HepG2 (cell line): ENCODE measurements around the gene CNTROB. TPM values are rescaled to one million over a fixed set of nuclear protein-coding genes. Genes with fewer than 3 reads are reported as not detected.
A peak's percentile ranks its signal among the peaks of the same experiment; 100 is the strongest.

Source experiments
- DR1 ChIP-seq: sonication (generic); formaldehyde crosslinking; IDR thresholded peaks from 2 replicates; pipeline ENCODE4 v1.8.0; 2021; ENCODE audit warnings: mild to moderate bottlenecking, missing genetic modification reagents, inconsistent platforms
- IRX3 ChIP-seq: sonication (generic); formaldehyde crosslinking; IDR thresholded peaks from 2 replicates; pipeline ENCODE4 v1.8.1; 2023; ENCODE audit warnings: mild to moderate bottlenecking, low read depth, missing genetic modification reagents, borderline replicate concordance
- MYC ChIP-seq: sonication (generic); formaldehyde crosslinking; IDR thresholded peaks from 2 replicates; pipeline ENCODE4 v1.9.0; 2021; ENCODE audit warnings: missing genetic modification reagents, borderline replicate concordance
- SIN3B ChIP-seq: fragments of 150-350 bp; IDR thresholded peaks from 2 replicates; pipeline ENCODE4 v1.6.1; 2014; ENCODE audit warnings: low read length
- ZIK1 ChIP-seq: sonication (generic); formaldehyde crosslinking; IDR thresholded peaks from 2 replicates; pipeline ENCODE4 v1.5.0; 2020; ENCODE audit warnings: mild to moderate bottlenecking, low read depth, missing genetic modification reagents, borderline replicate concordance
- ZNF12 ChIP-seq: sonication (generic); formaldehyde crosslinking; IDR thresholded peaks from 2 replicates; pipeline ENCODE4 v1.5.0; 2020; ENCODE audit warnings: missing genetic modification reagents
- ZNF333 ChIP-seq: sonication (generic); formaldehyde crosslinking; IDR thresholded peaks from 2 replicates; pipeline ENCODE4 v1.4.0; 2020; ENCODE audit warnings: mild to moderate bottlenecking, missing genetic modification reagents, borderline replicate concordance
- ZNF670 ChIP-seq: sonication (generic); formaldehyde crosslinking; IDR thresholded peaks from 2 replicates; pipeline ENCODE4 v1.8.0; 2022; ENCODE audit warnings: mild to moderate bottlenecking, missing genetic modification reagents, borderline replicate concordance
- polyA plus RNA-seq, 8 experiments: library from polyadenylated mRNA; depleted of rRNA in 3 of 8; stranded (reverse) in 7 of 8; unstranded in 1 of 8; fragments of >200 nt; fragmentation: Illumina TruSeq in 4 of 8; extraction: Trizol in 4 of 8; gene quantifications; 2 replicates each; pipeline versions ENCODE4 v1.2.1 to v1.2.3, GENCODE V29; 2011 to 2016; ENCODE audit warnings: low read depth in 4 of 8, missing spikeins in 1 of 8, mixed read lengths in 1 of 8; ENCODE audit not compliant: insufficient read depth in 1 of 8
- total RNA-seq, 5 experiments: library from RNA; depleted of rRNA; stranded (reverse); fragments of >200 nt; fragmentation: Illumina TruSeq; extraction: Trizol; gene quantifications; 2 replicates each; pipeline ENCODE4 v1.2.3, GENCODE V29; 2016; ENCODE audit warnings: low read depth in 1 of 5
- TF ChIP-seq, protein P1 (sequence below): sonication (generic); formaldehyde crosslinking; IDR thresholded peaks from 2 replicates; pipeline ENCODE4 v1.9.0; 2021; ENCODE audit warnings: mild to moderate bottlenecking, missing genetic modification reagents
- TF ChIP-seq, protein P2 (sequence below): IDR thresholded peaks from 2 replicates; pipeline ENCODE4 v1.6.1; 2016; ENCODE audit warnings: mild to moderate bottlenecking
- TF ChIP-seq, protein P3 (sequence below): sonication (generic); formaldehyde crosslinking; IDR thresholded peaks from 2 replicates; pipeline ENCODE4 v1.5.0; 2020; ENCODE audit warnings: mild to moderate bottlenecking, missing genetic modification reagents
- TF ChIP-seq, protein P4 (sequence below): sonication (generic); formaldehyde crosslinking; IDR thresholded peaks from 2 replicates; pipeline ENCODE4 v1.5.0; 2020; ENCODE audit warnings: missing genetic modification reagents, mild to moderate bottlenecking, borderline replicate concordance
- TF ChIP-seq, protein P5 (sequence below): sonication (generic); formaldehyde crosslinking; IDR thresholded peaks from 2 replicates; pipeline ENCODE4 v1.5.1; 2020; ENCODE audit warnings: missing genetic modification reagents, mild to moderate bottlenecking, borderline replicate concordance

CNTROB gene
- total and polyA plus RNA-seq, 2 of the 13 experiments (the other 11 are each of a cell fraction or from before 2014, with no cell fraction given) = 21.2 to 24.1 TPM

DNA sequence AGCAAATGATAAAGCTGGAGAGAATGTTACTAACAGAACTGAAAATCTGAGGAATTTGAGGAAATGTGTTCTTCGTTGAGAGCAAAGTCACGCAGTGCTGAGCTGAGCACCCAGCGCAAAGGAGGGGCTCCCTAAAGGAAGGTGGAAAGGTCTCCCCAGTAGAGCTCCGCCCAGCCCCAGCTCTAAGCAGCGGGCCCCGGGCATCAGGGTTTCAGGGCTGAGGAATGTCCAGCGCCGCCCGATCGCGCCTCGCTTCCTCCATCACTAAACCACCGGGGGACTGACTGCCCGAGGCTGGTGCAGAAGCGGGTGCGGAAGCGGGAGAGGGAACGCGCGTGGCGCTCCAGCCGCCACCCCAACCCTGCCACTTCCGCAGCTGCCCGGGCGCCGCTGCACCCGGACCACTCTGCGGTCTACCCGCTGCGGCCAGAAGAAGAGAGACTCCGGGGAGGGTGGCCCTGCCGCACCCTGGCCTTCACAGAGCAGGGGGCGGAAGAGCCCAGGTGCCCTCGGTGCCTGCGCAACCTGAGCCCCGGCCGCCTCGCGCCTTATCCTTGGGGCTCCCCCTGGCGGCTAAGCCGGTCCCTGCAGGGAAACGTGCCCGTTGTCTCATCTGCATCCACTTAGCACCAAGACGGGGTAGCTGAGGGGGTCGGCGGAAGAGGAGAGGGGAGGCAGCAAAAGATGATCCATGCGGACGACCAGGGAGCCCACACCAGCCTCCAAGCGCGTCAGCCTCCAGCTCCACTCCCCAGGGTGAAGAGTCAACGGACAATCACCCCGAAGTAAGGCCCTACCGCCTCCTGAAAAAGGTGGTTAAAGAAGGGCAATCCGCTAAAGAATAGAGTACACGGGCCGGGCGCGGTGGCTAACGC is 58.0 kb downstream of the CNTROB start (continued):
- TF ChIP-seq, protein P1, sequence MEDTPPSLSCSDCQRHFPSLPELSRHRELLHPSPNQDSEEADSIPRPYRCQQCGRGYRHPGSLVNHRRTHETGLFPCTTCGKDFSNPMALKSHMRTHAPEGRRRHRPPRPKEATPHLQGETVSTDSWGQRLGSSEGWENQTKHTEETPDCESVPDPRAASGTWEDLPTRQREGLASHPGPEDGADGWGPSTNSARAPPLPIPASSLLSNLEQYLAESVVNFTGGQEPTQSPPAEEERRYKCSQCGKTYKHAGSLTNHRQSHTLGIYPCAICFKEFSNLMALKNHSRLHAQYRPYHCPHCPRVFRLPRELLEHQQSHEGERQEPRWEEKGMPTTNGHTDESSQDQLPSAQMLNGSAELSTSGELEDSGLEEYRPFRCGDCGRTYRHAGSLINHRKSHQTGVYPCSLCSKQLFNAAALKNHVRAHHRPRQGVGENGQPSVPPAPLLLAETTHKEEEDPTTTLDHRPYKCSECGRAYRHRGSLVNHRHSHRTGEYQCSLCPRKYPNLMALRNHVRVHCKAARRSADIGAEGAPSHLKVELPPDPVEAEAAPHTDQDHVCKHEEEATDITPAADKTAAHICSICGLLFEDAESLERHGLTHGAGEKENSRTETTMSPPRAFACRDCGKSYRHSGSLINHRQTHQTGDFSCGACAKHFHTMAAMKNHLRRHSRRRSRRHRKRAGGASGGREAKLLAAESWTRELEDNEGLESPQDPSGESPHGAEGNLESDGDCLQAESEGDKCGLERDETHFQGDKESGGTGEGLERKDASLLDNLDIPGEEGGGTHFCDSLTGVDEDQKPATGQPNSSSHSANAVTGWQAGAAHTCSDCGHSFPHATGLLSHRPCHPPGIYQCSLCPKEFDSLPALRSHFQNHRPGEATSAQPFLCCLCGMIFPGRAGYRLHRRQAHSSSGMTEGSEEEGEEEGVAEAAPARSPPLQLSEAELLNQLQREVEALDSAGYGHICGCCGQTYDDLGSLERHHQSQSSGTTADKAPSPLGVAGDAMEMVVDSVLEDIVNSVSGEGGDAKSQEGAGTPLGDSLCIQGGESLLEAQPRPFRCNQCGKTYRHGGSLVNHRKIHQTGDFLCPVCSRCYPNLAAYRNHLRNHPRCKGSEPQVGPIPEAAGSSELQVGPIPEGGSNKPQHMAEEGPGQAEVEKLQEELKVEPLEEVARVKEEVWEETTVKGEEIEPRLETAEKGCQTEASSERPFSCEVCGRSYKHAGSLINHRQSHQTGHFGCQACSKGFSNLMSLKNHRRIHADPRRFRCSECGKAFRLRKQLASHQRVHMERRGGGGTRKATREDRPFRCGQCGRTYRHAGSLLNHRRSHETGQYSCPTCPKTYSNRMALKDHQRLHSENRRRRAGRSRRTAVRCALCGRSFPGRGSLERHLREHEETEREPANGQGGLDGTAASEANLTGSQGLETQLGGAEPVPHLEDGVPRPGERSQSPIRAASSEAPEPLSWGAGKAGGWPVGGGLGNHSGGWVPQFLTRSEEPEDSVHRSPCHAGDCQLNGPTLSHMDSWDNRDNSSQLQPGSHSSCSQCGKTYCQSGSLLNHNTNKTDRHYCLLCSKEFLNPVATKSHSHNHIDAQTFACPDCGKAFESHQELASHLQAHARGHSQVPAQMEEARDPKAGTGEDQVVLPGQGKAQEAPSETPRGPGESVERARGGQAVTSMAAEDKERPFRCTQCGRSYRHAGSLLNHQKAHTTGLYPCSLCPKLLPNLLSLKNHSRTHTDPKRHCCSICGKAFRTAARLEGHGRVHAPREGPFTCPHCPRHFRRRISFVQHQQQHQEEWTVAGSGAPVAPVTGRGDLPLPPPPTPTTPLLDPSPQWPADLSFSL (CRISPR knock-in tag) = no peak
- TF ChIP-seq ZNF670 (CRISPR knock-in tag) (peak; percentile 75; the same call in 1 of the 2 replicates), SIN3B (no peak), ZIK1 (CRISPR knock-in tag) (no peak), MYC (peak; percentile 41; the same call in 1 of the 2 replicates), IRX3 (no peak; the same call in 1 of the 2 replicates), ZNF333 (peak; percentile 37; the same call in 1 of the 2 replicates), ZNF12 (CRISPR knock-in tag) (no peak), DR1 (no peak)
- TF ChIP-seq, protein P2, sequence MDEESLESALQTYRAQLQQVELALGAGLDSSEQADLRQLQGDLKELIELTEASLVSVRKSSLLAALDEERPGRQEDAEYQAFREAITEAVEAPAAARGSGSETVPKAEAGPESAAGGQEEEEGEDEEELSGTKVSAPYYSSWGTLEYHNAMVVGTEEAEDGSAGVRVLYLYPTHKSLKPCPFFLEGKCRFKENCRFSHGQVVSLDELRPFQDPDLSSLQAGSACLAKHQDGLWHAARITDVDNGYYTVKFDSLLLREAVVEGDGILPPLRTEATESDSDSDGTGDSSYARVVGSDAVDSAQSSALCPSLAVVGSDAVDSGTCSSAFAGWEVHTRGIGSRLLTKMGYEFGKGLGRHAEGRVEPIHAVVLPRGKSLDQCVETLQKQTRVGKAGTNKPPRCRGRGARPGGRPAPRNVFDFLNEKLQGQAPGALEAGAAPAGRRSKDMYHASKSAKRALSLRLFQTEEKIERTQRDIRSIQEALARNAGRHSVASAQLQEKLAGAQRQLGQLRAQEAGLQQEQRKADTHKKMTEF (CRISPR knock-in tag) = peak; percentile 61; the same call in 1 of the 2 replicates
- TF ChIP-seq, protein P3, sequence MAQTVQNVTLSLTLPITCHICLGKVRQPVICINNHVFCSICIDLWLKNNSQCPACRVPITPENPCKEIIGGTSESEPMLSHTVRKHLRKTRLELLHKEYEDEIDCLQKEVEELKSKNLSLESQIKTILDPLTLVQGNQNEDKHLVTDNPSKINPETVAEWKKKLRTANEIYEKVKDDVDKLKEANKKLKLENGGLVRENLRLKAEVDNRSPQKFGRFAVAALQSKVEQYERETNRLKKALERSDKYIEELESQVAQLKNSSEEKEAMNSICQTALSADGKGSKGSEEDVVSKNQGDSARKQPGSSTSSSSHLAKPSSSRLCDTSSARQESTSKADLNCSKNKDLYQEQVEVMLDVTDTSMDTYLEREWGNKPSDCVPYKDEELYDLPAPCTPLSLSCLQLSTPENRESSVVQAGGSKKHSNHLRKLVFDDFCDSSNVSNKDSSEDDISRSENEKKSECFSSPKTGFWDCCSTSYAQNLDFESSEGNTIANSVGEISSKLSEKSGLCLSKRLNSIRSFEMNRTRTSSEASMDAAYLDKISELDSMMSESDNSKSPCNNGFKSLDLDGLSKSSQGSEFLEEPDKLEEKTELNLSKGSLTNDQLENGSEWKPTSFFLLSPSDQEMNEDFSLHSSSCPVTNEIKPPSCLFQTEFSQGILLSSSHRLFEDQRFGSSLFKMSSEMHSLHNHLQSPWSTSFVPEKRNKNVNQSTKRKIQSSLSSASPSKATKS = no peak
- TF ChIP-seq, protein P4, sequence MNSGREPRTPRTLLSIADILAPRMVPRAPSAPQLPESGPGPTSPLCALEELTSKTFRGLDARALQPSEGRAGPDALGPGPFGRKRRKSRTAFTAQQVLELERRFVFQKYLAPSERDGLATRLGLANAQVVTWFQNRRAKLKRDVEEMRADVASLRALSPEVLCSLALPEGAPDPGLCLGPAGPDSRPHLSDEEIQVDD (CRISPR knock-in tag) = 0 out of 2 replicates have a peak, but pooled peaks have one; percentile 18
- TF ChIP-seq, protein P5, sequence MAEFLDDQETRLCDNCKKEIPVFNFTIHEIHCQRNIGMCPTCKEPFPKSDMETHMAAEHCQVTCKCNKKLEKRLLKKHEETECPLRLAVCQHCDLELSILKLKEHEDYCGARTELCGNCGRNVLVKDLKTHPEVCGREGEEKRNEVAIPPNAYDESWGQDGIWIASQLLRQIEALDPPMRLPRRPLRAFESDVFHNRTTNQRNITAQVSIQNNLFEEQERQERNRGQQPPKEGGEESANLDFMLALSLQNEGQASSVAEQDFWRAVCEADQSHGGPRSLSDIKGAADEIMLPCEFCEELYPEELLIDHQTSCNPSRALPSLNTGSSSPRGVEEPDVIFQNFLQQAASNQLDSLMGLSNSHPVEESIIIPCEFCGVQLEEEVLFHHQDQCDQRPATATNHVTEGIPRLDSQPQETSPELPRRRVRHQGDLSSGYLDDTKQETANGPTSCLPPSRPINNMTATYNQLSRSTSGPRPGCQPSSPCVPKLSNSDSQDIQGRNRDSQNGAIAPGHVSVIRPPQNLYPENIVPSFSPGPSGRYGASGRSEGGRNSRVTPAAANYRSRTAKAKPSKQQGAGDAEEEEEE (CRISPR knock-in tag) = no peak
